Activated naive CD4-positive, alpha-beta T cell treated with anti-CD3 and anti-CD28 coated beads, Interleukin-2, amount 10 ng/mL, durations not matched to agents 7 days and 5 days (primary cell): Measurements from ENCODE around the gene SLC51B.

Source experiments
- CTCF ChIA-PET: fragments of 350-600 bp; sonication (Branson Sonifier 250); formaldehyde crosslinking; loops from one replicate; lab custom pipeline; 2021; ENCODE audit warnings: antibody characterized with exemption; lab: Charles Lee
- DNase-seq: peaks from one replicate; pipeline ENCODE4 v3.0.0-alpha.2; 2020
- H3K27ac Mint-ChIP-seq: one replicate; pipeline ENCODE4 v1.8.0; 2021; ENCODE audit warnings: mild to moderate bottlenecking, moderate library complexity, mixed read lengths
- H3K27me3 Mint-ChIP-seq: one replicate; pipeline ENCODE4 v1.8.0; 2021; ENCODE audit warnings: mild to moderate bottlenecking, mixed read lengths
- H3K36me3 Mint-ChIP-seq: one replicate; pipeline ENCODE4 v1.8.0; 2021; ENCODE audit warnings: mixed read lengths
- H3K4me1 Mint-ChIP-seq: one replicate; pipeline ENCODE4 v1.8.0; 2021; ENCODE audit warnings: mixed read lengths
- H3K4me3 Mint-ChIP-seq: one replicate; pipeline ENCODE4 v1.8.0; 2021; ENCODE audit warnings: mild to moderate bottlenecking, moderate library complexity, mixed read lengths
- H3K9me3 Mint-ChIP-seq: one replicate; pipeline ENCODE4 v1.8.0; 2021; ENCODE audit warnings: mixed read lengths

Gene SLC51B

DNA sequence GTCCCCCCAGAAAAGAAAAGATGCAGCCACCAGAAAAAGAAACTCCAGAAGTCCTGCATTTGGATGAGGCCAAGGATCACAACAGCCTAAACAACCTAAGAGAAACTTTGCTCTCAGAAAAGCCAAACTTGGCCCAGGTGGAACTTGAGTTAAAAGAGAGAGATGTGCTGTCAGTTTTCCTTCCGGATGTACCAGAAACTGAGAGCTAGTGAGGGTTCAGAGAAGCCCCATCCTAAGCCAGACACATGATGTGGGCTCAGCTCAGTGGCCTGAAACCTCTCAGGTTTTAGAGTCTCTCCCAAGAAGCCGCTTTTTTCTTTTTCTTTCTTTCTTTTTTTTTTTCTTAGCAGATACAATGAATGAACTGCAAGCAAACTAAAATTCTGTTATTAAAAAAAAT, 7.8 kb downstream of the SLC51B start:
- H3K36me3 Mint-ChIP-seq, result no peaks in the 10 kb centered on the region
- H3K4me3 Mint-ChIP-seq, result no peak overlapping the region
- peaks cover 15% of the 10 kb centered on the region for H3K4me1 Mint-ChIP-seq
- H3K27me3 Mint-ChIP-seq, result peaks cover 21% of the 10 kb centered on the region
- CTCF ChIA-PET, result interaction anchor here (0.9 to 5.5 kb wide), 6 partner anchors 10 to 246 kb away, joined by 3 to 31 read pairs (median 21); partner anchors contain the start of gene KBTBD13
- no peak for DNase-seq
- H3K9me3 Mint-ChIP-seq, result no peaks in the 10 kb centered on the region
- no peak overlapping the region for H3K27ac Mint-ChIP-seq

DNA sequence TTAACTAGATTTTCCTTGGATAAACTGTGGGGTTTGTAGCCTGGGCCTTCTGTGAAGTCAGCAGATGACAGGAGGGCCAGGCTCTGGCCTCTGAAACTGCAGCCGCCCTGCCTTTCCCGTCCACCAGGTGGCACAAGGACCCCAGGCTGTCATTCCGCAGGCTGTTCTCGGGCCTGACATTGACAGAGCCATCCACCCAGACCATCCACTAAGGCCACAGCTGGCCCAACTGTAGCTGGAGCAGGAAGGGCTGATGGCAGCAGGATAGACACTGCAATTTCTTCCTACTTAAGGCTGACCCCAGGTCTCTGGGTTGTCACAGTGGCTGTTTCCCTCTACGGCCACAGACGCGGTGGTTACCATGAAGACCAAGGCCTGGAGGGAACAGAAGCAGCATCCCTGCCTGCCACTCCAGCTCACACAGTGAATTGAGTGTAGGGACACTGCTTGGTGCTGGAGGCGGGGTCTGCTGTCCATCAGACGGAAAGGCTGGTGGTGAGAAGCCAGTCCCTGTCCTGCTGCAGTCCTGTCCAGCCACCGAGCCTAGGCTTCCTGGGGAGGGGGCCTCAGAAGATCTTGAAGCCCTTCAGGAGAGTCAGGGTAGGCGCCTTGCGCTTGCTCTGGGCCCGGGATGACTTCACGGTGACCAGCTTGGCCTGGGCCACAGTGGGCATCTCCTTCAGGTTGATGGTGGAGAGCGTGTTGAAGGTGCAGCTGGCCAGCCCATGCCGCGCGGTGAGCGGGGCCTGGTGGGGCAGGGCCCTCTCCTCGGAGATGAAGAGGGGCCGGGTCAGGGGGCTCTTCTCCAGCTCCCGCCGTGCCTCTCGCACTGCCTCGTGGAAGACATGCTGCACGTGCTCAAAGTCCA, 9.4 kb downstream of the SLC51B start:
- H3K9me3 Mint-ChIP-seq, result no peaks in the 10 kb centered on the region
- peaks cover 20% of the 10 kb centered on the region for H3K27me3 Mint-ChIP-seq
- peaks cover 10% of the 10 kb centered on the region for H3K4me1 Mint-ChIP-seq
- CTCF ChIA-PET, result interaction anchor here (0.5 to 5.5 kb wide), 15 partner anchors 9 to 619 kb away, joined by 3 to 31 read pairs (median 5); partner anchors contain the start of gene KBTBD13
- H3K27ac Mint-ChIP-seq, result no peak overlapping the region
- no peaks in the 10 kb centered on the region for H3K36me3 Mint-ChIP-seq
- H3K4me3 Mint-ChIP-seq, result no peak overlapping the region
- DNase-seq, result peak; percentile 74

DNA sequence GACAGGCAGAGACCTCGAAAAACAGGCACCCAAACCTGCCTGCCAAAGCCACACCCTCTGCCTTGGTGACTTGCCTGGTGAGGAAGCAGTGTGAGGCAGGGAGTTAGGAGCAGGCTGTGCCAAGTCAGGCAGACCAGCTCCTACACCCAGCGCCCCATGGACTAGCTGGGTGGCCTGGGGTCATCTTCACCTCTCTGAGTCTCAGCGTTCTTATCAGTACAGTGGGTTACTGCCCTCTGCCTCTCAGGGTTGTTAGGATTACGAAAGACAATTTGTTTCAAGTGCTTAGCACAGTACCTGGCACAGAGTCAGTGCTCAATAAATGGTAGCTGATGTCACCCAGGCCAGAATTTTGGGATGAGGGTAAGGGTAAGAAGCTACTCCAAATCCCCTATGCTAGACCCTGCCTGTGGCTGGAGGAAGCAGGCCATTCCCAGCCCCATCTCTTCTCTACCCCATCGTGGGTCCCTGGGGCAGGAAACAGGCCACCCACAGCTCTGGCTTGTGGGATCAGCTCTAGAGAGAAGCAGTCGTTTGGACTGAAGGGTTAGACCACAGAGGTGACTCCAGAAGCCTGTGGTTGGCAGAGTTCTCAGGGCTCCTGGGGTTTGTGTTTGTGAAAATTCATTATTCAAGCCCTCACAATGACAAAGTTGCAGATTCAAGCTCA, 10.1 kb downstream of the SLC51B start:
- no peaks in the 10 kb centered on the region for H3K9me3 Mint-ChIP-seq
- H3K27ac Mint-ChIP-seq, result no peak overlapping the region
- H3K4me1 Mint-ChIP-seq, result peaks cover 3% of the 10 kb centered on the region
- no peaks in the 10 kb centered on the region for H3K36me3 Mint-ChIP-seq
- CTCF ChIA-PET, result interaction anchor here (0.6 to 5.5 kb wide), 16 partner anchors 9 to 243 kb away, joined by 3 to 31 read pairs (median 4); partner anchors contain the start of gene KBTBD13
- DNase-seq, result no peak
- no peak overlapping the region for H3K4me3 Mint-ChIP-seq
- H3K27me3 Mint-ChIP-seq, result peaks cover 15% of the 10 kb centered on the region

DNA sequence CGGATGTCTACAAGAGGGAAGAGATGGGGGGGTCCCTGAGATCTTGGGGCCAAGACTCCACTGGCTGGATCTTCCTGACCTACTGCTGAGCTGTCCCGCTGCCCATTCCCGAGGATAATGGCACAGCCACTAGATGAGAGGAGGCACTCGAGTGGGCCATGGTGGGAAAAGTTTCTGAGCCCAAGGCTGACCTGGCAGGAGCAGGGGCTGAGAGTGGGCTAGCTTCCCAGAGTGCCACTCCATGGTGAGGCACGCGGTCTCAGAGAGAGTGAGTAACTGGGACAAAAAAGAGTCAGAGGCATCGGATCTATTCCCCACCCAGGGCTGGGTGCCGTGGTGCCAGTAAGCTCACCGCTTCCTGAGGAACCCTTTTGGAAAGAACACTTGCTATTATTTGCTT, 10.9 kb downstream of the SLC51B start:
- no peaks in the 10 kb centered on the region for H3K36me3 Mint-ChIP-seq
- no peak overlapping the region for H3K27ac Mint-ChIP-seq
- H3K9me3 Mint-ChIP-seq, result no peaks in the 10 kb centered on the region
- CTCF ChIA-PET, result interaction anchor here (0.7 to 5.5 kb wide), 9 partner anchors 8 to 249 kb away, joined by 3 to 31 read pairs (median 7); partner anchors contain the start of gene KBTBD13
- peaks cover 3% of the 10 kb centered on the region for H3K4me1 Mint-ChIP-seq
- peaks cover 18% of the 10 kb centered on the region for H3K27me3 Mint-ChIP-seq
- no peak overlapping the region for H3K4me3 Mint-ChIP-seq
- no peak for DNase-seq

DNA sequence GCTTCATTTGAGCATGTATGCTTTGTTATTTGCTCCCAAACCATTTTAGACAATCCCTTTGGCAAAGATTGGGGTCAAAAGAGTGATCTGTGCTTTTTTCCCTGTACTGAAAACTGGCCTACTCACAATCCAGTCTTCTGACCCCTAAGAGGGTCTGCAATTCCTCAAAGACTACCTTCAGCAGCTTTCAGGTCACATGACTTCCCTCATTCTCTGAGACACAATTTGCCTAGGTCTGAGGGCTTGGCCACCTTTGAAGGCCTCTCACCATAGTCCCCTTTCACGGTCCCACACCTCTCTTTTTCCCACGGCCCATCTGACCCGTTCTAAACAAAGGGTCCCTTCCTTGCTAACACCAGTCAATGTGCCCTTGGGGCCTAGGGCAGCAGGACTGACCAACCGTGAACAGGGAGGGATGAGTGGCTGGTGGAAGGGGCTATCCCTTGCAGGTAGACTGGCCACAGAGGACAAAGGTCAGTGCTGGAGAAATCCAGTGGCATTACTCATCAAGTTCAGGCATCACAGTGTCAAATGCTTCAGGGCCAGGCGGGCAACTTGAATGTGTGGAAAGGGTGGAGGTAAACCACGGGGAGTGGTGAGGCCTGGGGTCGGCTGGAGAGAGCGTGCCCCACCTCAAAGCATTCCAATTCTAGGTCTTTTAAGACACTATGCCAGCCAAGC, 11.8 kb downstream of the SLC51B start:
- no peaks in the 10 kb centered on the region for H3K36me3 Mint-ChIP-seq
- peaks cover 3% of the 10 kb centered on the region for H3K4me1 Mint-ChIP-seq
- H3K9me3 Mint-ChIP-seq, result no peaks in the 10 kb centered on the region
- H3K27ac Mint-ChIP-seq, result no peak overlapping the region
- H3K27me3 Mint-ChIP-seq, result peaks cover 18% of the 10 kb centered on the region
- no peak overlapping the region for H3K4me3 Mint-ChIP-seq
- CTCF ChIA-PET, result interaction anchor here (0.9 to 5.5 kb wide), 6 partner anchors 9 to 242 kb away, joined by 3 to 31 read pairs (median 18); partner anchors contain the start of gene KBTBD13
- DNase-seq, result no peak

DNA sequence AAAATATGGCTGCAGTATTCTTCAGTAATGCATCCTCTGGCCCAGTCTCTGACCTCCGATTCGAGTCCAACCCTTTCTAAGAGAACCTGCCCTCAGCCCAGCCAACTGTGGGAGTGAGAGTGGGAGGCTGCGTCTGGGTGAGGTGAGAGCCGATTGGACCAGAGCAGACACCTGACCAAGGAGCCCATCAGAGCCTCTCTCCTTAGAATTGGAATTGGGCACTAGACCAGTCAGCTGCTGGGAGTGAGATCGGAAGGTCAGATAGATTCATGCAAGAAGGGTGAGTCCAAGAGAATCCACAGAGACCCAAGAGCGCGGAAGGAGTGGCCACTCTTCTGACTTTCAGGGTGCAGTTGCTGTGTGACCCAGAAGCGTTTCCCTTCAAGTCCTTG, 12.4 kb downstream of the SLC51B start:
- Mint-ChIP-seq H3K9me3 (no peaks in the 10 kb centered on the region), H3K4me1 (peaks cover 3% of the 10 kb centered on the region)
- CTCF ChIA-PET, result no interaction called here

DNA sequence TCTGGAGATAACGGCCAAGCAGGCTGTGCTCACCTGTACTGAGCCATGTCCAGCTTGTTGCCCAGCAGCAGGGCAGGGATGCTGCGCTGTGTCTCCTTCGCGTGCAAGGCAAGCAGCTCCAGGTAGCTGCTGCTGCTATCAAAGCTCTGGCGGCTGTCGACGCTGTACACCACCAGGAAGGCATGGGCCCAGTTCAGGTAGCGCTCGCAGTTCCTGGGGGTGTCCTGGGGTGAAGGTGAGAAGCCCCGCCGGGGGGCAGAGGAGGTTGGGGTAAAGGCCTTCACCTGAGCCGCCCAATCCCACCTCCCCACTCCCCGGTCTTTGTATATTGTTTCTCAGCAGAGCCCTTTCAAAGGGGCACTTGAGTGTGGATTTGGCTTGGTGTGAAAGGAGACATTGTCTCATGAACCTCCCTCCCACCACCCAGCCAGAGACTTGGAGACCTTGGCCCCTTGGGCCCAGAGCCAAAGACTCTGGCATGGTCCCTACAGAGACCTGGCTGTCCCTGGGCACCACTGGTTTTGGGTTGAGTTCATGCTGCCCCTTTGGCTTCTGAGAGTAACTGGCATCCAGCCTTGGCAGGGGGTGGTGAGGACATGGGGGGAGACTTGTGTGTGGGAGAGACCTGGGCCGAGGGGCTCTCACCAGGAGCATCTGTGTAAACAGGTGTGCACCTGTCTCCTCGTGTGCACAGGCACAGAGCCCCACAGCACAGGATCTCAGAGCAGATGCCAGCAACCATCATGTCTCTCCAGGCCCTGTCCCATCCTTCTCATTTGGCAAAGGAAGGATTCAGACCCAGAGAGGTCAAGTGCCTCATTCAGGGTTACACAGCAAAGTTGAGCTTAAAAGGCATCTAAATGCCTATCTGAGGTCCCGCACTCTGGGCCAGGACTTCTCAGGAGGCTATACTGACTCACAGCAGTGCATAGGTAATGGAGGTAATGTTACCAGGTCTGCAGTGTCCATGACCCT, 13.5 kb downstream of the SLC51B start:
- DNase-seq, result no peak
- Mint-ChIP-seq H3K27ac (no peak overlapping the region), H3K36me3 (no peaks in the 10 kb centered on the region), H3K4me1 (peaks cover 3% of the 10 kb centered on the region), H3K4me3 (no peak overlapping the region), H3K9me3 (no peaks in the 10 kb centered on the region), H3K27me3 (peaks cover 30% of the 10 kb centered on the region)
- CTCF ChIA-PET, result no interaction called here

More for the DNA sequence above, 12.4 kb downstream of the SLC51B start:
- Mint-ChIP-seq H3K36me3 (no peaks in the 10 kb centered on the region), H3K27me3 (peaks cover 18% of the 10 kb centered on the region), H3K27ac (peak overlapping the region; percentile 39), H3K4me3 (no peak overlapping the region)
- DNase-seq, result no peak

DNA sequence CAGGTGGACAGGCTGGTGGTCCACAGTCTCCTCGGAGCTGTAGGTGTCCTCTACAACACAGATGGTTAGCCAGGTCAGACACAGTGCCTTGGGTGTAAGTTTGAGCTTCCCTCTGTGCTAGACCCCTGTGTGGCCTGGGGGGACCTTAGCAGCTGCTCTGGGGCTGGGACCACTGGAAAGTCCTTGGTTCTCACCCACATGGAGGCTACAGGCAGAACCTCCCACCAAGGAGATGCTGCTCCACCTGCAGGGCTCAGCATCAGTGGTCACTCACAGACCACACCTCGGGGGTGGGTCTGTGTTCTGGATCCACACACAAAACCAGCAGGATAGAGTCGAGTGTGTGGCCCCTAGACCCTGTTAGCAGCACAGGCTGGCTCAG, 14.2 kb downstream of the SLC51B start:
- Mint-ChIP-seq H3K36me3 (no peaks in the 10 kb centered on the region), H3K4me3 (no peak overlapping the region), H3K27ac (no peak overlapping the region), H3K4me1 (peaks cover 3% of the 10 kb centered on the region), H3K9me3 (no peaks in the 10 kb centered on the region), H3K27me3 (peaks cover 31% of the 10 kb centered on the region)
- CTCF ChIA-PET, result no interaction called here
- DNase-seq, result no peak

DNA sequence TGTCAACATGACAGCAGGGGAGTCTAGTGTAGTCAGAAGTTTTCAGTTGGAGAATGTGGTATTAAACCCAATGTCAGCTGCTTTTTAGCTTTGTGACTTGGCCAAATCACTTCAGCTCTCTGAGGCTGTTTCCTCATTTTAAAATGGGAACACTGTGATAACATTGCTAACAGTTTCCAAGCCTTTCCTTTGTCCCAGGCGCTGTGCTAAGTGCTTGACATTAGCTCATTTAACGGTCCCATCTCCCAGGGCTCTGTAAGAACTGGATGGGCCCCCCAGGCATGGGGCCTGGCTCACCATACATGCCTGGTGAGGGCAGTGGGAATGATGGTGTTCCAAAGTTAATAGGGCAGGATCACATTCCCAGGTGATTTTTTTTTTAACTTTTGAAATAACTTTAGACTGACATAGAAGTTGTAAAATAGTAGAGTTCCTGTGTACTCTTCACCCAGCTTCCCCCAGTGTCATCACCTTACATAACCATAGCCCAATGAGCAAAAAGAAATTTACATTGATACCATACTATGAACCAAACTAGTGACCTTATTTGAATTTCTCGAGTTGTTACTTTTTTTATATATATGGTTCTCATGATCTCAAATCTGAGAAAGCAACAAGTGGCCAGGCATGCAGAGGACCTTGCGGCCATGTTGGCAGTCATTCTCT, 14.9 kb downstream of the SLC51B start:
- H3K36me3 Mint-ChIP-seq, result no peaks in the 10 kb centered on the region
- no peak overlapping the region for H3K27ac Mint-ChIP-seq
- CTCF ChIA-PET, result interaction anchor here (0.9 kb wide), 1 partner anchor 41 kb away, joined by 3 read pairs; no protein-coding TSS in a partner anchor
- no peaks in the 10 kb centered on the region for H3K9me3 Mint-ChIP-seq
- DNase-seq, result no peak
- peaks cover 38% of the 10 kb centered on the region for H3K27me3 Mint-ChIP-seq
- H3K4me1 Mint-ChIP-seq, result peaks cover 3% of the 10 kb centered on the region
- H3K4me3 Mint-ChIP-seq, result no peak overlapping the region

DNA sequence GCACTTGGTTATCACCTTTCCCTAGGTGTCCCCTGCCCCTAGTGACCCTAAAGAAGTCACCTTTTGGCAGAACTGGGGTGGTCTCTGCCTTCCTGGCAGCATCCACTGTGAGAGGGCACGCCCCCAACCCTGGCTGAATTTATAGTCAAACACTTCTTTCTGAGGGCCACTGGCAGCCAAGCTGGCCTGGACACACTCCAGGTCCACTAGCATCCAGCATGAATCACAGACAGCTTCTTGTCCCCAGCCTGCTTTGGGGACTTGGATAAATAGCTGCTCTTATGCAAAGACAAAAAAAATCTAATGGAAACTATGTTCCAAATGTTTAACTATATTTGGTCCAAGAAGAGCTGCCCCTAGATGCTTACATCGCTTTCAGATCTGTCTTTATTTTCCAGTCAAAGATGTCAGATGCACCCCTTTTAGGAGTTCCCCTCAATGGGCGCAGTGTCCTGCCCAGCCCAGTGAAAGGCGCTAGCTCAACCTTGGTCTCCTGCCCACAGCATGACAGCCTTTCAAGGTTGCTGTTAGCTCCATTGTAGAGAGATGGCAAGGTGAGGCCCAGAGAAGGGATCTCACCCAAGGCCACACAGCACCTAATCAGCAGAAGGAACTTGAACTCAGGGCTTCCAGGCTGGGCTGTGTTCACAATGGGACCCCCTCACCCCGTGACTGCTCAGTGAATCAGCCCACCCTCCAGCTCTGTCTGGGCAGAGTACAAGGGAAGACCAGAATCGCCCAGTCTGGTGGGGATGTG, 15.6 kb downstream of the SLC51B start:
- CTCF ChIA-PET, result interaction anchor here (0.9 kb wide), 2 partner anchors 9 to 40 kb away, joined by 3 read pairs; no protein-coding TSS in a partner anchor

DNA sequence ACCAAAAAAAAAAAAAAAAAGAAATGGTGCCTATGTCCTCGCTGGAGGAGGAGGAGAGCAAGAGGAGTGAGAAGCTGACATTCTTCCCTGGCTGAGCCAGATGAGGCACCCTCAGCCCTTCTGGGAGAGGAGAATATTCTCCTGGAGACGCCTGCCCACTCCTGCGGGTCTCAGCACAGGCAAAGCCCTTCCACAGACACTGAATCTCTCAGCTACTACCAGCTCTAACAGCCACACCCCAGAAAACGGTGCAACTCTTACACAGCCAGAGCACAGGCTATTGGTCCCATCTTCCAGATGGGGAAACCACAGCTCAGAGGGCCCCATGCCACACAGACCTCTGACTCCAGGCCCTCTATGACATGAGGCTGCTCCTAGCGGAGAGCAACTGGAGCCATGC, 16.9 kb downstream of the SLC51B start:
- Mint-ChIP-seq H3K4me3 (no peak overlapping the region), H3K27me3 (peaks cover 54% of the 10 kb centered on the region), H3K36me3 (no peaks in the 10 kb centered on the region), H3K4me1 (no peaks in the 10 kb centered on the region), H3K9me3 (no peaks in the 10 kb centered on the region), H3K27ac (no peak overlapping the region)
- CTCF ChIA-PET, result interaction anchor here (0.7 kb wide), 1 partner anchor 324 kb away, joined by 3 read pairs; no protein-coding TSS in a partner anchor
- DNase-seq, result no peak

More for the DNA sequence above, 15.6 kb downstream of the SLC51B start:
- no peak for DNase-seq
- no peaks in the 10 kb centered on the region for H3K36me3 Mint-ChIP-seq
- H3K4me3 Mint-ChIP-seq, result no peak overlapping the region
- H3K27me3 Mint-ChIP-seq, result peaks cover 45% of the 10 kb centered on the region
- H3K27ac Mint-ChIP-seq, result no peak overlapping the region
- no peaks in the 10 kb centered on the region for H3K9me3 Mint-ChIP-seq
- H3K4me1 Mint-ChIP-seq, result no peaks in the 10 kb centered on the region

DNA sequence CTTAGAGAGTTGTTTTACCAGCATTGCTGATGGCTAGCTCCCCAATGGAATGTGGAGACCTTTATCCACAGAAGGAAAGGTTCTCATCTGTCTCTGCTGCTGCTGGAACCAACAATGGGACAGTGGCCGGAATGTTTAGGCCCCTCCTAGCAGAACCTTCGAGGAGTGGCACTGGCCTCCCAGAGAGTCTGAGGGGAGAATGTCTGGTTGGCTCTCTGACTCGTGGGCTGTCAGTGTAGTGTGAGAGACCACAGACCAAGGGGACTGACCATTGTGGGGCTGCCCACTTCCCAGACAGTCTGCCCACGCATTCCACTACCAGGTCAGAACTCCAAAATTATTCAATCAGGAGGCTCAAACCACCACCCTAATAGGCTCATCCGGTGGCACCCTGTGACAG, 17.5 kb downstream of the SLC51B start:
- CTCF ChIA-PET, result no interaction called here
- Mint-ChIP-seq H3K9me3 (no peaks in the 10 kb centered on the region), H3K4me3 (no peak overlapping the region), H3K4me1 (no peaks in the 10 kb centered on the region), H3K27me3 (peaks cover 60% of the 10 kb centered on the region), H3K36me3 (no peaks in the 10 kb centered on the region), H3K27ac (no peak overlapping the region)
- DNase-seq, result no peak
